ENCODE measurements around the gene CDK5RAP2. TPM values are rescaled to one million over a fixed set of nuclear protein-coding genes. Genes with fewer than 3 reads are reported as not detected.

The CDK5RAP2 gene
- total and polyA plus RNA-seq, 10 of the 15 experiments (the other 5 are each of a cell fraction or from before 2014, with no cell fraction given): 16.2 to 53.5 (median 34.5) TPM

DNA sequence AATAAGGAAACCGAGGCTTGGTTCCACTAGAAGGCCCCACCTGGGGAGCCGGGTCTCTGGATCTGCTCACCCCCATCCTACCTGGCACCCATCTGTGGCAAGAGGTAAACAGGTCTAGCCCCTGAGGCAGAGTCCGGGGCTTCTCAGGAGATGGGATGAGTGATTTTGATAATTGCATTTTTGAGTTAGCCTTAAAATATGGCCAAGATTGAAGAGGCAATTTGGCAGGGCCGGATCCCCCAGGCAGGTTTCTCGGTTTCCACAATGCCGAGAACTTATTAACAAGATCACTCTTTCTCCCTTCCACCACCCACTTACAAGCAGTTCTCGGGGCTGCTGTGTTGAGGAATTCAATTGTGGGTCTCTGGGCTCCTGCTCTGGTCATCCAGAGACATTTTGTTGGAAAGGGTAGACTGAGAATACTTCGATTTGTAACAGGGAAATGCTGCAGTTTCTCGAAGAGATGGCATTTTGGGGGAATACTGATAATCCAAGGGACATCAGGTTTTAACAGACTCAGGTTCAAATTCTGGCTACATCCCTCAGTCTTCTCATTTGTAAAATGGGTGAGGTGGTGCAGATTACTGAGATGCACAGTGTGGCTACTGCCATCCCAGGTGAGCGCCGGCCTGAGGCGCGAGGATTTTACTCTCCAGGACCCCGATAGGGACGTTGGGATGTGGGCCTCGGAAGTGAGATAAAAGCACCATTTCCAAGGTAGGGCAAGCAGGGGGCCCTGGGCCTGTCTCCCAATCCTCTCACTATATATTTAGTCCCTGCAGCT, 194.2 kb downstream of the CDK5RAP2 start:
- ChIA-PET POLR2A (no interaction called here), CTCF (no interaction called here), RAD21 (ENCODE audit: unreplicated experiment) (no interaction called here), SMC1A (ENCODE audit: uncharacterized antibody, unreplicated experiment) (no interaction called here)
- no peak for ATAC-seq
- Histone ChIP-seq H3K4me2 (ENCODE audit: control insufficient read depth, insufficient read depth) (no peak overlapping the region), H4K20me1 (ENCODE audit: control insufficient read depth, insufficient read depth) (no peaks in the 10 kb centered on the region), H3K9ac (ENCODE audit: control insufficient read depth, insufficient read depth, low read length) (no peak overlapping the region), H3K9me3 (replicated peaks; ENCODE audit: control insufficient read depth, insufficient read depth, low read length) (no peaks in the 10 kb centered on the region), H3K36me3 (ENCODE audit: control insufficient read depth in 2 of 2, insufficient read depth in 2 of 2, low read length in 1 of 2) (peaks cover 2 to 7% of the 10 kb centered on the region in 2 experiments; a peak in 3 of 4 replicates), H3K27ac (ENCODE audit: control insufficient read depth, insufficient read depth) (no peak overlapping the region), H3K27me3 (replicated peaks in 1 of 2; ENCODE audit: control insufficient read depth in 2 of 2, insufficient read depth in 2 of 2, low read length in 1 of 2) (no peaks in the 10 kb centered on the region), H2AFZ (ENCODE audit: control insufficient read depth, low read depth, low read length) (no peak overlapping the region), H3K4me3 (no peak overlapping the region), H3K4me1 (ENCODE audit: control insufficient read depth, insufficient read depth, low read length) (no peaks in the 10 kb centered on the region), H3K79me2 (ENCODE audit: control insufficient read depth, insufficient read depth, low read length) (no peaks in the 10 kb centered on the region)
- no peak for FAIRE-seq
- WGBS (ENCODE audit: insufficient coverage, insufficient replicate concordance, low lambda C conversion rate, missing lambda C conversion rate): 95% methylated on average over 16 of the region's 16 CpGs
- intact Hi-C loops (cut with micrococcal nuclease; ENCODE audit: unreplicated experiment) (no loop called here), in situ Hi-C loops (cut with MboI) (no loop called here)
- TF ChIP-seq NBN (IDR thresholded peaks at IDR 0.05): no peak
- TF ChIP-seq CBX3 (IDR thresholded peaks at IDR 0.05; ENCODE audit: borderline replicate concordance, low read depth): no peak
- no peak for TF ChIP-seq KDM1A (IDR thresholded peaks at IDR 0.05; ENCODE audit: borderline replicate concordance)
- no peak for TF ChIP-seq PML (IDR thresholded peaks at IDR 0.05; ENCODE audit: low read length)
- TF ChIP-seq PAX5 (IDR thresholded peaks at IDR 0.05; ENCODE audit: borderline replicate concordance, low read depth, low read length): no peak
- no peak for TF ChIP-seq SREBF1 (IDR thresholded peaks at IDR 0.05; ENCODE audit: low read length)
- TF ChIP-seq HDAC6 (IDR thresholded peaks at IDR 0.05; ENCODE audit: unreplicated experiment): no peak
- no peak for TF ChIP-seq IKZF2 (IDR thresholded peaks at IDR 0.05)
- TF ChIP-seq, protein P1, sequence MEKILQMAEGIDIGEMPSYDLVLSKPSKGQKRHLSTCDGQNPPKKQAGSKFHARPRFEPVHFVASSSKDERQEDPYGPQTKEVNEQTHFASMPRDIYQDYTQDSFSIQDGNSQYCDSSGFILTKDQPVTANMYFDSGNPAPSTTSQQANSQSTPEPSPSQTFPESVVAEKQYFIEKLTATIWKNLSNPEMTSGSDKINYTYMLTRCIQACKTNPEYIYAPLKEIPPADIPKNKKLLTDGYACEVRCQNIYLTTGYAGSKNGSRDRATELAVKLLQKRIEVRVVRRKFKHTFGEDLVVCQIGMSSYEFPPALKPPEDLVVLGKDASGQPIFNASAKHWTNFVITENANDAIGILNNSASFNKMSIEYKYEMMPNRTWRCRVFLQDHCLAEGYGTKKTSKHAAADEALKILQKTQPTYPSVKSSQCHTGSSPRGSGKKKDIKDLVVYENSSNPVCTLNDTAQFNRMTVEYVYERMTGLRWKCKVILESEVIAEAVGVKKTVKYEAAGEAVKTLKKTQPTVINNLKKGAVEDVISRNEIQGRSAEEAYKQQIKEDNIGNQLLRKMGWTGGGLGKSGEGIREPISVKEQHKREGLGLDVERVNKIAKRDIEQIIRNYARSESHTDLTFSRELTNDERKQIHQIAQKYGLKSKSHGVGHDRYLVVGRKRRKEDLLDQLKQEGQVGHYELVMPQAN (conservative IDR thresholded peaks at IDR 0.05): no peak
- TF ChIP-seq HDAC2 (IDR thresholded peaks at IDR 0.05): no peak
- TF ChIP-seq EP300 (IDR thresholded peaks at IDR 0.05; ENCODE audit: borderline replicate concordance in 1 of 2, control insufficient read depth in 1 of 2, low read depth in 2 of 2, low read length in 2 of 2): no peak
- TF ChIP-seq, protein P2, sequence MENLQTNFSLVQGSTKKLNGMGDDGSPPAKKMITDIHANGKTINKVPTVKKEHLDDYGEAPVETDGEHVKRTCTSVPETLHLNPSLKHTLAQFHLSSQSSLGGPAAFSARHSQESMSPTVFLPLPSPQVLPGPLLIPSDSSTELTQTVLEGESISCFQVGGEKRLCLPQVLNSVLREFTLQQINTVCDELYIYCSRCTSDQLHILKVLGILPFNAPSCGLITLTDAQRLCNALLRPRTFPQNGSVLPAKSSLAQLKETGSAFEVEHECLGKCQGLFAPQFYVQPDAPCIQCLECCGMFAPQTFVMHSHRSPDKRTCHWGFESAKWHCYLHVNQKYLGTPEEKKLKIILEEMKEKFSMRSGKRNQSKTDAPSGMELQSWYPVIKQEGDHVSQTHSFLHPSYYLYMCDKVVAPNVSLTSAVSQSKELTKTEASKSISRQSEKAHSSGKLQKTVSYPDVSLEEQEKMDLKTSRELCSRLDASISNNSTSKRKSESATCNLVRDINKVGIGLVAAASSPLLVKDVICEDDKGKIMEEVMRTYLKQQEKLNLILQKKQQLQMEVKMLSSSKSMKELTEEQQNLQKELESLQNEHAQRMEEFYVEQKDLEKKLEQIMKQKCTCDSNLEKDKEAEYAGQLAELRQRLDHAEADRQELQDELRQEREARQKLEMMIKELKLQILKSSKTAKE (IDR thresholded peaks at IDR 0.05; ENCODE audit: low read depth, poor library complexity, severe bottlenecking): no peak
- DNase-seq (ENCODE audit: low read depth, low spot score): no peak
- no TSS peak for BruUV-seq (replicated peaks)
